Activated CD4-positive, alpha-beta T cell treated with anti-CD3 and anti-CD28 coated beads, Interleukin-2, amount 50 U/mL, for 1 hour (primary cell): Measurements from ENCODE around the gene CSNK2B.

Experiments
- DNase-seq: peaks from one replicate; pipeline ENCODE4 v3.0.0-alpha.2; 2020

The CSNK2B gene

DNA sequence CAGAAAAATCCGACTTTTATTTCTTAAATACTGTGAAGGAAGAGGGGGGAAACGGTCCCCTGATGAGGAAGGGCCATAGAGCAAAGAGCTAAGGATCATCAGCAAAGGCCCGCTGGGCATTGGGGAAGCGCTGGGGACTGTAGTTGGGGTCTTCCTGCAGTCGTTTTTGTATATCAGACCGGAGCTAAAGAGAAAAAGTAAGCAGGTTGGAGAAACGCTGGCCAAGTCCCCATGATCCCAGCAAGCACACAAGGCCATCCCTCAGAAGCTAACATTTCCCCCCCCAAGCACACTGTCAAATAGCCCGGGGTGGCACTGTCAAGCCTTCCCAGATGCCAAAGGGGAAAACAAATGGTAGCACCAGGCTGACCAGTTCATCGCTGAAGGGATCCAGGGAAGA is 26.8 kb upstream of the CSNK2B start:
- DNase-seq, result no peak

DNA sequence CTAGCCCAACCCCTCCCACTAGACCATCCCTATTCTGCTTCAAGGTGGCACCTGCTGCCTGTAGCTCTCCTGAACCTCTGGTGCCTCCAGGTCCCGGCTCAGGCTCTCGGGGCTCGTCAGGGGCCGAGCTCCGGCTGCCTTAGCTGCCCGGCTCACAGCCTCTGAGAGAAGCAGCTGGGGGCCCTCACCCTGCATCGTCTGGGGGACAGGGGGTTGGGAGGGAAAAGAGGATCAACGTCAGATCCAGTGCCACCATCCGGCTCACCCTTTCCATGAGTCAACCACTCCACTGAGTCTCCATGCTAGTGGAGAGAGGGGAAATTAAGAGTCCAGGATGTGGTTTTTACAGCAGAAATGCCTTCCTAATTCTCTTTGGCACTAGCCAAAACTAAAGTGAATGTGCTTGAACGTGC is 26.4 kb upstream of the CSNK2B start:
- DNase-seq, result no peak

DNA sequence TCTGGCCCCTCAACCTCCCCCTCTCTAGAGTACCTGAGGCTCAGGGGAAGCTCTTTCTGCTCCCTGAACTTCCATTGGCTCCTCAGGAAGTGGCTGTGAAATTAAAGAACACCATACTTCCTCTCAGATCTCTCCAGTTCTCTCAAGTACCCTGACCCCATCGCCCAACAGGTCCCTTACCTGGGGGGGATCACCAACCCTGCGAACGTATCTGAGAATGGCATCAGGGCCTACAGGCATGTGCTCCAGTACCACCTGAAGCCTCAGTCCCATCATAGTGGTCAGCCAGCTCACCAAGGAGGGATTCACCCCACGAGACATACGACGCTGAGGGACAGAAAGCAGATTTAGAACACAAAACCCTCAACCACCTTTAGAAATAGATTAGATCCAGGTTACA is 25.3 kb upstream of the CSNK2B start:
- no peak for DNase-seq

DNA sequence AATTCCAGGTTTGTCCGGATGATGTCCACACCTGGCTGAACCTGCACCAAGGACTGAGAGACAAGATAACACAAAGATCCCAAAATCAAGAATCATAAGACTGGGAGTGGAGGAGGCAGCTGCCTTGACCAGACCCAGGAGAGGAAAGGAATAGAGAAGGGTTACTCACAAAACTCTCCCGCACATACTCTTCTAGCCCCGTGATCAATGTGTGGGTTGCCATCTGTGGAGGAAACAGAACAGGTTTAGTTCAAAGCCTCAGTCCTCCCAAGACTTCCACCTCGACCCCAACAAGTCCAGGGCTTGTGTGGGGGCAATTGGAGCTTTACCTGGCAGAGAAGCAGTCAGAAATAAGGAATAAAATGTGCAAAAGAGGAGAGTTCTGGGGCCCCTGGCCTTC is 24.5 kb upstream of the CSNK2B start:
- DNase-seq, result no peak

DNA sequence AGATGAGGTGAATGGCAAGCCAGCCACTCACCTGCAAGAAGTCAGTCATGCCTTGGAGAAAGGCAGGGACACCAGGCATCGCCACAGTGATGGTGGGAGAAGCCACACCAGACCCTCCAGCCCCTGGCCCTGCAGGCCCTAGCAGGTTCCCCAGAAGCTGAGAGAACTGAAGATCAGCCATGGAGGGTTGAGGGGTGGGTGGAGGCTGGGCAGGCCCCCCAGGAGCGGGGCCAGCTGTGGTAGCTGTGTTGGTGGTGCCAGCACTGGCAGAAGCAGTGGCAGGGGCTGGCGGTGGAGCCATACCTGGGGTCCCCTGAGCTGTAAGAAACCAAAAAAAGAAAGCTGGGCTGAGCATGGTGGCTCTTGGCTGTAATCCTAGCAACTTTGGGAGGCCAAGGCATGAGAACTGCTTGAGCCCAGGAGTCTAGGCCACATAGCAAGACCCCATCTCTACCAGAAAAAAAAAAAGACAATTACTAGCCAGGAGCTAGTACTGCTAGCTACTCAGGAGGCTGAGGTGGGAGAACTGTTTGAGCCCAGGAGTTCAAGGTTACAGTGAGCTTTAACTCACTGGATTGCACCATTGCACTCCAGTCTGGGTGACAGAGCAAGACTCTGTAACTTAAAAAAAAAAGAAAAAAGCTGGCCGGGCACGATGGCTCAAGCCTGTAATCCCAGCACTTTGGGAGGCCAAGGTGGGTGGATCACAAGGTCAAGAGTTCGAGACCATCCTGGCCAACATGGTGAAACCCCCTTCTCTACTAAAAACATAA is 22.9 kb upstream of the CSNK2B start:
- DNase-seq, result no peak

DNA sequence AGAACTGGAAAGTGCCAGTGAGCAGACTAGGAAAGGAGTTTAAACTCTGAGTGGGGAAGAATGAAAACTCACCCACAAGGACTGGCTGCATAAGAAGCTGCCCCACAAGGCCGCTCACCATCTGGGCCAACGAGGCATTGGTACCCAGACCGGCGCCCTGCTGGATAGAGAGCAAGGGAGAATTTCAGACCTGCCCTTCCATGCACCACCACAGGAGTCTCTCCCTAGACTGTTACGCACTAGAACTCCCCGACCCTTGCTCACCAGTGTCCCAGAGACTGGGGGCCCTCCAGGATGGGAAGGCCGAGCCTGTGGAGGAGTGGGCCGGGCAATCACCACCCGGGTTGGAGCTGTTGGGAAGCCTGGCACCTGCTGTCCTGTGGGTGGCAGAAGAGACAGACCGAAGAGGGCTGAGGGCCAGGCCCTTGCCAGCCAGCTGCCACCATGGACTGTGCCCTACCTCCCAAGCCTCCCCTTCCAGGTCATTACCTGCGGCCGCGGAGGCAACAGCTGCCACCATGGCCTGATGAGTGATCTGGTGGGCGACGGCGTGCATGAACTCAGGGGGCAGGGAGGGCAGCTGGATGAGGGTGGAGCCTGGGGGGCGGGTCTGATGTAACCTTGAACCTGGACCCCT is 21.9 kb upstream of the CSNK2B start:
- DNase-seq, result no peak

DNA sequence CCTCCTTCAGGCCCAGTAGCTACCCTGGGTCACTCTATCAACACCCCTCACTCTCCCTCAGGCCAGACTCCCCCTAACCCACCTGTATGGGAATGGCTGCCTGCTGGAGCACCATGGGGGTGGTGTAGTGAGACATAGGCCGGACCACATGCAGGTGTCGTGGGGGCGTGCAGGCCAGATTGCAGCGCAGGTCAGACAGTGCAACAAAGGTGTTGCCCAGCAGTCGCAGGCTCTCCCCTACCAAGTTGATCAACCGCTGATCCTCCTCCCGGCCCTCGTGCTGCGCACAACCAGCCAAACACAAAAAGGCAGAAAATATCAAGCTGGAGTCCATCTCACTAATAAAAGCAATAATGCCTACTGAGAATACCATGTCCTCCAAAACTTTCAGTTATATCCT is 20.6 kb upstream of the CSNK2B start:
- no peak for DNase-seq

DNA sequence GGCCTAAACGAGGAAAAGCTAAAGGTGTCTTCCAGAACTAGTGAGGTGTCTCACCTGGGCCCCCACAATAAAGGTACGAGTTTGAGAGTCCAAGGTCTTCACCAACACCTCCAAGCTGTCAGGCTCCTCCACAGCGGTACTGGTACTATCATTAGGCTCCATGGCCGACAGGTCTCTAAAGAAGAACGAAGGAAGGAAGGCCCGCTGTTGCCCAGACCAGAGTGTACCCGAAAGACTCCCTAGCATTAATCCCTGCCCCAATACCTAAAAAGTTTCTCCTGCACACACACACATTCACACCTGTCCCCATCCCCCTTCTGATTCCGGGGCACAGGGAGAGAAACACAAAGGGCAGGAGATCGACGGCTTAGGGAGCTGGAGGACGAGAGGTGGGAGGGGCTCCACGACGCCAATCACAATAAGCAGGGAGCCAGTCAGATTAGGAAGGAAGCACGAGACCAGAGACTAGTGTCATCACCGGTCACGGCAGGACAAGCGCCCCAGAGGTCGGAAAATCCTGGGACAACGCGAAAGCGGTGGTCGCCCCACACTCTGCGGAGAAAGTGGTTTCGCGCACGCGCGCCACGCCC is 14.2 kb upstream of the CSNK2B start:
- DNase-seq, result no peak

DNA sequence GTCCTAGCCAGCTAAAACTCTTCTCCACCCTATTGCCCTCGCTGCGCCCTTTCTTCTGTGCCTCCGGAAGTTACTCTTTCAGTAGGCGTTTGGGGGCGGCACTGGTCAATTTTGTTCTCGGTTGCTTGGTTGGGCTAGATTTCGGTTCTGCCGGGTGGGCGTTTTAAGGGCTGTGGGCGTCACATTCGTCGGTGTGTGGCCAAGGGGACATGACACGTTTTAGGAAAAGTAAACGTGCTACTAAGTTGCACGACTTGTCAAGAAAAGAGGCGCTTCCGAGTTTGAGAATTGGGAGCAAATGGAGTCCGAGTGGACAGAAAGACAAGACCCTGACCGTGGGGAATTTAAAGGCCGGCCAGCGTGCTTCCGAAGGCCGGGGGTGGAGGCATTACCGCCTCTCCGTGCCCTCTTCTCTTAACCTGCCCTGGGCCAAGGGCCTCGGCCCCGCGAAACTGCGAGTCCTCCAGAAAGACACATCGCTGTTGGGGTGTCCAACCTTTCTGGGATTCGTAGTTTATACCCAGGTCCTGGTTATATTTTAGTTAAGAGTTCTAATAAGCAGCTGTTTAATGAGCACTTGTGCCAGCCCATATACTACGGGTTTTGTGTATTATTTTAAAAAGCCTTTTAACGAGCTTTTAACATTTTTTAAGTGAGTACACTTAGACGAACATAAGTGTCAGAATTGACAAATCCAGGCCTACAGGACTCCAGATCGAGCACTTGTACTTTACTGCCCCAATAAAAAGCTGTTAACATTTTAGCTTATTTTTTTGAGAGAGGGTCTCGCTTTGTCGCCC is 12.8 kb upstream of the CSNK2B start:
- DNase-seq, result no peak

DNA sequence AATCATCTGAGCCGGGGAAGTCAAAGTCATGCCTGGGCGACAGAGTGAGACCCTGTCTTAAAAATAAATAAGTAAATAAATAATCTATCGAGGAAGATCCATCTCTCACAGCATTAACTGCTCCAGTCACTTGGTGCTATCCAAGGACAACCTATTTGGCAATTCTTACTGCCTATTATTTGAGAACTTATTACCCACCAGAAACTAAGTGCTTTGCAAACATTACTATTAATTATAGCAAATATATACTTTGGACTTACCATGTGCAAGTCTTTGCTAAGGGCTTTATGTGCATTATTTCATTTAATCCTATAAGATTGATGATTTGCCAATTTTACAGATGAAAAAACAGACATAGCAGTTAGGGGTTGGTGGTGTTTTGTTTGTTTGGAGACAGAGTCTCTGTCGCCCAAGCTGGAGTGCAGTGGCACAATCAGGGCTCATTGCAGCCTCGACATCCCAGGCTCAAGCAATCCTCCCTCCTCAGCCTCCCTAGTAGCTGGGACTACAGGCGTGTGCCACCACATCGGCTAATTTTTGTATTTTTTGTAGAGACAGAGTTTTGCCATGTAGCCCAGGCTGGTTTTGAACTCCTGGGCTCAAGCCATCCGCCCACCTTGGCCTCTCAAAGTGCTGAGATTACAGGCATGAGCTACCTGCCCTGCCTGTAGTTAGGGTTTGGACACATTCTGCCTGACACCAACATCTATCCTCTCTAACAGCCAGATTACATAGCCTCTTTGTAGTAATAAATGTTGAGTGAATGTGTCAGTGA is 11.1 kb upstream of the CSNK2B start:
- no peak for DNase-seq

DNA sequence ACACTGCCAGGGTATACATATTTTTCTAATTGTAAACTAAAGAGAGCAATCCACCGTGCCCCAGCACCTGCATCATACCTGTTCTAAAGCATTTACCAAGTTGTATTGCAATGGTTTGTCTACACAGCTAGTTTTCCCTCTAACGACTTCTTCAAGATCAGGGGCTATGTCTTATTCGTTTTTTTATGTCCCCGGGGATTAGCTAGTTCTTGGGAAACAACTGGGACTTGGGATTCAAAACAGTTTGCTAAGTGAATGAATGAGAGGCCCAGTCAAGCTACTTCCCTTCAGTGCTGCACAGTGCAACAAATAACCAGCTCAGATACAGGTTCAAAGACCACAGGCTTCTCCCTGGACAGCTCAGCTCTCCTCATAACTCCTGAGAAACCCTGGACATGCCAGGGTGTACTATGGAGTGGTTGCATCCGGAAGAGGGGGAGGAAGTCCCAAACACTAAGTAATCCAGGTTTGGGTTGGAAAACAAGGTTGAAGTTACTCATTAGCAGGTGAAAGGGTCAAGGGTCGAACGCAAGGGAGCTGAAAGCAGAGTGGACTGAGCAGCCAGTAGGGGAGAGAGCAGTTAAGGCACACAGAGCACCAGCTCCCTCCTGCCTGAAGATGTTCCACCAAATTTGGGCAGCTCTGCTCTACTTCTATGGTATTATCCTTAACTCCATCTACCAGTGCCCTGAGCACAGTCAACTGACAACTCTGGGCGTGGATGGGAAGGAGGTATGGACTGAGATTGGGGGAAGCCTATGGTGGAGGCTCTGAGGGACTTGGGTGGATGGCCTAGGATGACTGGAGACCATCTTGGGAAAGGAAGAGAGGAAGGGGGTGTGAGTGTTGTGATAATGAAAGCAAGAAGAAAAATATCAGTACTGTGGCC is 10.3 kb upstream of the CSNK2B start, which contains the start of gene APOM:
Gene APOM (plus strand): TSS at position 546 of the 889 bp plus-strand sequence. CDS start 73 bp downstream, at position 619.
- DNase-seq, result no peak

DNA sequence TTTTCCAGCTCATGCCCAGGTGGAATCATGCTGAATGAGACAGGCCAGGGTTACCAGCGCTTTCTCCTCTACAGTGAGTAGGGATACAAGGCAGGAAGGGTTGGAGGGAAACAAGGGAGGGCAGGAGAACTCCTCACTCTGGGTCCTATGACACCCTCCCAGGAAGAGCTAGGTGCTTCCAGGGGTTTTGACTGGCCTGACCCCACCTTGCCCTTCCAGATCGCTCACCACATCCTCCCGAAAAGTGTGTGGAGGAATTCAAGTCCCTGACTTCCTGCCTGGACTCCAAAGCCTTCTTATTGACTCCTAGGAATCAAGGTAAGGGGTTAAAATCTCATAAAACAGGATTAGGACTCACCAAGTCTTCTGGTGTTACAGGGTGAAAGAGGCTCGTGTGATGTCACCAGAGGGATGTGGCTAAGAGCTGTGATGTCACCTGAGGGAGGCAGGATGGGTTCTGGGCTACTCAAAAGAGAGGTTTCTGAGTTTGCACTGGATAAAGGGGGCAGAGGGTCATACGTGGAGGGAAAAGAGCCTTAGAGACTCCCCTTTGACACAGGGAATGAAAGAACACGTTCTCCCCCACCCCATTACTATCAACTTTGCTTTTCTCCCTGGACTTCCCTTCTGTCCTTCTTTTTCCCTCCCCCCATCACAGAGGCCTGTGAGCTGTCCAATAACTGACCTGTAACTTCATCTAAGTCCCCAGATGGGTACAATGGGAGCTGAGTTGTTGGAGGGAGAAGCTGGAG is 8.3 kb upstream of the CSNK2B start:
- no peak for DNase-seq

DNA sequence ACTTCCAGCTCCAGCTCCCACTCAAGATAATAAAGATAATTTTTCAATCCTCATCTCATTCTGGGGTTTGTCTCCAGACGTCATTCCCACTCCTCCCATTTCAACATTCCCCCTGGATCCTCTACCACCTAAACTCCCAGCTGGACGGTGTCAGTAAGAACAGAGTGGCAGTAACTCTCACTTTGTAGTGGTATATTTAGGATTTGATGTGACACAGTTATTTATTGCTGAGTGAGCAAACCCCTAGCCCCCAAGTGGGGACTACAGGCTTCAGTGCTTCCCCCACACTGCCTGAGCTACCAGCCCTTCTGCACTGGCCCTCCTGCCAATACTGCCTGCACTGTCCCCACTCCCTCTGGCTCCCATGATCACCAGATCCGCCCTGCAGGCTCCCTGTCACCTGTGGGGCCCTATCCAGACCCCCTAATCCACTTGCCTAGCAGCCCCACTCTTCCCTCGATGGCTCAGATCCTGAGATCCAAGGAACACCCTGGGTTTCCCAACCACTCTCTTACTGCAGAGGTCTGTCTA is 7.7 kb upstream of the CSNK2B start:
- DNase-seq, result no peak

DNA sequence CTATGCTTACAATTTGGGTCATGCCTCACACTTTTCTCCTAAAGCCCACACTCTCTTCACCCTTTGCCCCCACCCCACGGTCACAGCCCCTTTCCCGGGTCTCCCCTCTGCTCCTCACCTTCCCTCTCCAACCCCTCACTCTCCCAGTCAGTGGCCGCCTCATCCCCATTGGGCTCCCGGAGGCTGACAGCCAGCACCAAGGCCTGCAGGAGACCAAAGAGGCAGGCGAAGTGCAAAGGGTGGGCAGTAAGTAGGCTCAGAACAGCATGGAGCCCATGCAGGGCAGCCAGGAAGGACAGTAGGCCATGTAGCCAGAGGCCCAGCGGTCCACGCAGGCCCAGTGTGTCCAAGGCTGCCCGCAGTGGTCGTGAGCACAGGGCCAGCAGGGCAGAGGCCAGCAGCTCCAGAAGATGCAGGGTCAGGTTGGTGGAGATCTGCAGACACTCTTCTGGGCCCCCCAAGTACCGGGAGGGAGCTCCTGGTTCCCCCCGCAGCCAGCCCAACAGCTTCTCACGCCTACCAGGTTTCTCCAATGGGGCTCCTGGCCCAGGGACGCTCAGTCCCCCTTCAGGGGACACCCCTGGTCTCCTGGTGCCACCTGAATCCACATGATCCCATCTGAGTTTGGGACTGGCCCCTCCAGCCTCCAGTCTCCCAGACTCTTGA is 6.8 kb upstream of the CSNK2B start:
- no peak for DNase-seq

DNA sequence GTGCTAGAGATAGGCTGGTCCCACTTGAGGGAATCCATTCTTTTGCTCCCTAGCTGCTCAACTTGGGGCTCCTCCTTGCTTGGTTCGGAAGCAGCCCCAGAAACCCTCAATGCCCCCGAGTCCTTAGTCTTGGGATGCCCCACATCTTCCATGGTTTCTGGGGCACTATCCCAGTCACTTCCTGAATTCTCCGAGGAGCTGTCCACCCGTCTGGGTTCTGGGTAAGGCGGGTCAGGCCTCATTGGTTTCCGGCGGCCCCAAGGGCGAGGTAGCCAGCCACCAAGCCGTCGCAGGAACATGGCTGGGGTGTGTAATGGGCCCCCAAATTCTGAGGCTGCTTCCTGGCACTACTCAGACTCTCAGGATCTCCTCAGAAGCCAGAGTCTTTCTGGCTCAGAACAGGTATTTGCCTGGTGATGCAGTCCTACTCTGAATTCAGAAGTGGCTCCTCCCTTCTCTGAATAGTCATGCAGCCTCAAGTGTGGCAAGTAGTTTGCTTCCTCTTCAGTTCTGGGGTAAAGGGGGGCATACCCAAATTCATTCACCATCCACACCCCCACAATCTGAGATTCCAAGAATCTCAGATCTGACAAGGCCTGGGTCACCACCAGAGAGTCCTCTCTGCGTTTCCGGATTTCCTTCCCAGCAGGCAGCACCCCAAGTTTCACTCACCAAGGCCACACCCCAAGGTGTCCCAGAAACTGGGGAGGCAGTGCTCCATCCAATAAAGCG is 6.1 kb upstream of the CSNK2B start:
- DNase-seq, result no peak

DNA sequence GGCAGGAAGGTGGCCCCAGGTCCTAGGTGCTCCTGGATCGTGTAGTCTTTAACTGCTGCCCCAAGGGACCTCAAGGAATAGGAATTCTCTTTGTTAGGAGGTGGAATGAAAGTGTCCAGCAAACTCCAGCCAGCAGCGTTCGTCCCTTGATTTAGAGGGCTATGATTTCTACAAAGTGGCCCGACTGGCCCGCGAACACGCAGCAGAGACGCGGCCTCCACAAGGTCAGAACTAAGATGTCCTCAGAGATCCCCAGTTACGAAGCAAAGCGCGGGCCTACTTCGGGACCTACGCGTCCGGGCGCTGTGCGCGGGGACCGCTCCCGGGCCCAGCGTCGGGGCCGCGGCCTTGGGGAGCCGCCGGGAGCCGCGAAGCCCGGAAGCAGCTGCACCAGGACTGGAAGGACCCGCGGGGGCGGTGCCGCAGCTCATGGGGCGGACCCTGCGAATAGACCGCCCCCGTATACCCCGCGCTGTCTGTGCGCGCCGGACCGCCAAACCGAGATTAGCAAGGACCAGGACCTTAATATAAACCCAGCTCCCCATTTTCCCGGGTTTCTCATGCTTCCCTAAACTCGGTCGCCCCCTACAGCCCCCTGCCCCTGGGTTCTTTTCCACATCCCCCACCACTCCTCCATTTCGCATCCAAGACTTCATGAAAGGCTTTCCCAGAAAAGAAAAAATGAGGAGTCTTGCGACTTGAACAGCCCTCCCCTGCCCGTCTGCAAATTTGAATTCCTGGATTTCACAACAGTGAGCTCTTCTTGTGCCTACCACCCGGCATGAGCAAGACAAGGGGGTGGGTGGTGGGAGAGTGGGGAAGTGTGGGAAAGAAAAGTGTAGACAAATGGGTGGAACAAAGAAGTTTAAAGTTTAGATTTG is 5.3 kb upstream of the CSNK2B start, which contains the start of gene C6orf47:
Gene C6orf47 (minus strand): TSS at position 398 of the 881 bp plus-strand sequence. CDS start 831 bp downstream, outside the sequence.
- DNase-seq, result peak; percentile 71

DNA sequence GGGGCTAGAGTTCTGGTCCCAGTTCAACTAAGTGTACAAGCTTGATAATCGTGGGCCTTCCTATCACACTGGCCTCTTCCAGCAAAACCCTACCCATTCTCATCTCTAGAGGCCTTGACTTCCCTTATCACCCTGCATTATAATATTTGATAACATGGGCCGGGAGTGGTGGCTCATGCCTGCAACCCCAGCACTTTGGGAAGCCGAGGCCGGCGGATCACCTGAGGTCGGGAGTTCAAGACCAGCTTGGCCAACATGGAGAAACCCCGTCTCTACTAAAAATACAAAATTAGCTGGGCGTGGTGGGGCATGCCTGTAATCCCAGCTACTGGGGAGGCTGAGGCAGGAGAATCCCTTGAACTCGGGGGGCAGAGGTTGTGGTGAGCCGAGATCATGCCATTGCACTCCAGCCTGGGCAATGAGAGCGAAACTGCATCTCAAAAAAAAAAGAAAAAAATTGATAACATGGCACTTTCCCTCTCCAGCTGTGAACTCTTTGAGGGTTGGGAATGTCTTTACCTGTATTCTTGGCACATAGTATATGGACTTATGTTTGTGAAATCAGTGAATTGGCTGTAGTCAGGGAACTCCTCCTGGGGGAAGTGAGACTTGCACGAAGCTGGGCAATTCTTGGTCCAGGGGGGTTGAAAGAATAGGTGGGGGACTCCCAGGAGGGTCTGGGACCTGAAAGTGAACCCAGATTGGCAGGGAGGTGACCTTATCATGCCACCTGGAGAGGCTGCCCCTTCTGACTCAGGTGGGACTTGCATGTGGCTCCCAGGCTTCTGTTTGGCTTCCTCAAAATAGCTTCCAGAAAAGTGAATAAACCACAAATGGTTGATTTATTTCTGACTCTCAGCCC is 4.4 kb upstream of the CSNK2B start:
- no peak for DNase-seq
